Measurements from ENCODE around the gene TMEM132A. TPM values are rescaled to one million over a fixed set of nuclear protein-coding genes. Genes with fewer than 3 reads are reported as not detected.

The TMEM132A gene
- total RNA-seq, 1 donor from 2014 or later: 22.6 TPM

GRCh38 chr11:60899977-60900376 is 24.3 kb upstream of the TMEM132A start:
- Histone ChIP-seq H3K36me3 (ENCODE audit: control insufficient read depth, insufficient read depth, low read length) (peaks cover 57% of the 10 kb centered on the region), H3K27me3 (ENCODE audit: control insufficient read depth, insufficient read depth, low read length) (no peaks in the 10 kb centered on the region), H3K4me3 (ENCODE audit: low read depth, low read length) (no peak overlapping the region)
- TF ChIP-seq CTCF (IDR thresholded peaks at IDR 0.05; ENCODE audit: insufficient read depth, low read length, severe bottlenecking): no peak
- DNase-seq (ENCODE audit: low read depth) (no peak), FAIRE-seq (no peak)

- no peak for TF ChIP-seq CTCF (IDR thresholded peaks at IDR 0.05; ENCODE audit: insufficient read depth, low read length, severe bottlenecking)
- no peaks in the 10 kb centered on the region for H3K27me3 ChIP-seq (ENCODE audit: control insufficient read depth, insufficient read depth, low read length)
- FAIRE-seq (no peak), DNase-seq (ENCODE audit: low read depth) (no peak)
- peaks cover 53% of the 10 kb centered on the region for H3K36me3 ChIP-seq (ENCODE audit: control insufficient read depth, insufficient read depth, low read length)
- H3K4me3 ChIP-seq (ENCODE audit: low read depth, low read length): no peak overlapping the region
Observed at GRCh38 chr11:60900673-60901404, 23.4 kb upstream of the TMEM132A start.

- FAIRE-seq: no peak
Observed at GRCh38 chr11:60902625-60903024, 21.6 kb upstream of the TMEM132A start.

GRCh38 chr11:60905047-60905446 is 19.2 kb upstream of the TMEM132A start:
- DNase-seq (ENCODE audit: low read depth): no peak

More at GRCh38 chr11:60902625-60903024, 21.6 kb upstream of the TMEM132A start:
- no peak for DNase-seq (ENCODE audit: low read depth)
- Histone ChIP-seq H3K4me3 (ENCODE audit: low read depth, low read length) (no peak overlapping the region), H3K36me3 (ENCODE audit: control insufficient read depth, insufficient read depth, low read length) (peaks cover 45% of the 10 kb centered on the region), H3K27me3 (ENCODE audit: control insufficient read depth, insufficient read depth, low read length) (no peaks in the 10 kb centered on the region)
- no peak for TF ChIP-seq CTCF (IDR thresholded peaks at IDR 0.05; ENCODE audit: insufficient read depth, low read length, severe bottlenecking)

GRCh38 chr11:60905551-60906113 is 18.6 kb upstream of the TMEM132A start:
- Histone ChIP-seq H3K36me3 (ENCODE audit: control insufficient read depth, insufficient read depth, low read length) (peaks cover 29% of the 10 kb centered on the region), H3K27me3 (ENCODE audit: control insufficient read depth, insufficient read depth, low read length) (no peaks in the 10 kb centered on the region), H3K4me3 (ENCODE audit: low read depth, low read length) (peak overlapping the region; percentile 82)
- peak; percentile 88 for DNase-seq (ENCODE audit: low read depth)
- FAIRE-seq: no peak
- TF ChIP-seq CTCF (IDR thresholded peaks at IDR 0.05; ENCODE audit: insufficient read depth, low read length, severe bottlenecking): no peak

More at GRCh38 chr11:60905047-60905446, 19.2 kb upstream of the TMEM132A start:
- no peaks in the 10 kb centered on the region for H3K27me3 ChIP-seq (ENCODE audit: control insufficient read depth, insufficient read depth, low read length)
- FAIRE-seq: no peak
- no peak for TF ChIP-seq CTCF (IDR thresholded peaks at IDR 0.05; ENCODE audit: insufficient read depth, low read length, severe bottlenecking)
- H3K36me3 ChIP-seq (ENCODE audit: control insufficient read depth, insufficient read depth, low read length): peaks cover 32% of the 10 kb centered on the region
- H3K4me3 ChIP-seq (ENCODE audit: low read depth, low read length): peak overlapping the region; percentile 82
